Measurements from ENCODE around the gene NGFR.

NGFR gene

DNA sequence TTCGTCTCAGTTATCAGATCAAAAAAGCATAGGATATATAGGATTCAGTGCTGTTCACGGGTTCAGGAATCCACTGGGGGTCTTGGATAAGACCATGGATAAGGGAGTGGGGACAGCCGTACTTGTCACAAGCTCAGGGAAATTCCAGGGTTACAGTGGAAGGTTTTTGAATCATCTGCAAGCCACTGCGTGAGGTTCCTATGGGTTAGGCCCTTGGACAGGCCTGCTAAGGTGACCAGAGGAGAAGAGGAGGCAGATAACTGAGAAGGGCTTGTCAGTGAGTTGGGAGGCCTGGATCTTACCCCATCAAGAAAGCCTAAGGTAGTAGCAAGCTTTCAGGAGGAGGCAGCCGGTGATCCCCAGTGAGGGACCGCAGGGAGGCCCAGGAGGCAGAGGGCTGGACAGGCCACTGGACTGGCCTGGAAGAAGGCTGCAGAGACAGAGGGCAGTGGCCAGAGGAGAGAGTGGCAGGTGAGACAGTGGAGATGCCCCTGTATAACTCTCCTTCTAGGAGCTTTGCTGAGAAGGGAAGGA, 27.3 kb downstream of the NGFR start:
- Mint-ChIP-seq H3K9me3 (no peaks in the 10 kb centered on the region), H3K4me3 (no peak overlapping the region), H3K4me1 (ENCODE audit: low read depth) (no peaks in the 10 kb centered on the region), H3K36me3 (ENCODE audit: low read depth) (no peaks in the 10 kb centered on the region), H3K27ac (no peak overlapping the region), H3K27me3 (ENCODE audit: low read depth) (peaks cover 2% of the 10 kb centered on the region)
- no peak for DNase-seq (ENCODE audit: low spot score)

- Mint-ChIP-seq H3K27ac (no peak overlapping the region), H3K36me3 (ENCODE audit: low read depth) (no peaks in the 10 kb centered on the region), H3K27me3 (ENCODE audit: low read depth) (peaks cover 5% of the 10 kb centered on the region), H3K4me3 (no peak overlapping the region), H3K4me1 (ENCODE audit: low read depth) (no peaks in the 10 kb centered on the region), H3K9me3 (no peaks in the 10 kb centered on the region)
- no peak for DNase-seq (ENCODE audit: low spot score)
These were observed 28.1 kb downstream of the NGFR start for GRCh38 chr17:49523196-49523595.

DNA sequence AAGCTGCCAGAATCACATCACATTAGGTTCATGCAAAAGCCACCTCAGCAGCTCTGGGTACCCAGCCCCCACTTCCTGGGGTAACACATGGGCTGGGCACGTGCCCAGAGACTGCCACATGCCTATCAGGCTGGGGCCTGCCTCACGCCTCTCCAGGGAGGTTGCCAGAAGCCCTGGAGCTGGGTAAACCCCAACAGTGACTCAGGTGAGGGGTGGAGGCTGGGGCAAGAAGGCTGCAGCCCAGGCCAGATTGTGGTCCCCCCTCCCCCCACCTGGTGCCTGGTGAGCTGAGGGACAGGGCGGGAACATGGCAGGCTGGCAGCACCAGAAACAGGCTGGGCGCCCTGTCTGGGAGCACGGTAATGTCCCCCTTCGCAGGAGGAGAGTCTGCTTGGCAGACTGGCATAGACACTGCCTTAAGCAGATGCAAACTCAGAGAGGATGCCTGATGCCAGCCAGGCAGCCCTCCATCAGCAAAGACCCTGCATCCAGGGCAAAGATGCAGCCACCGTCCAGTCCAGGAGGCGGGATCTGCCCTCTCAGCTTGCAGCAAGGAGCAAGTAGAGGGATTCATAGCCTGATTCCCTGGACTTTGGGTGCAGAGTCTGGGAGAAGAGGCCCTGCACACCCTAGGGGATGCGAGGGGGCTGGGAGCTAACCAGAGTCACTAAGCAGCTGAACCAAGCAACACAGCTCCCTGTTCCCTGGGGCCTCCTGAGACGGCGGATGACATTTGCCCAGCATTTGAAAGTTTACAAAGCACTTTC, 28.8 kb downstream of the NGFR start:
- no peak overlapping the region for H3K4me3 Mint-ChIP-seq
- H3K9me3 Mint-ChIP-seq: no peaks in the 10 kb centered on the region
- no peak for DNase-seq (ENCODE audit: low spot score)
- no peak overlapping the region for H3K27ac Mint-ChIP-seq
- H3K27me3 Mint-ChIP-seq (ENCODE audit: low read depth): peaks cover 5% of the 10 kb centered on the region
- no peaks in the 10 kb centered on the region for H3K4me1 Mint-ChIP-seq (ENCODE audit: low read depth)
- no peaks in the 10 kb centered on the region for H3K36me3 Mint-ChIP-seq (ENCODE audit: low read depth)

DNA sequence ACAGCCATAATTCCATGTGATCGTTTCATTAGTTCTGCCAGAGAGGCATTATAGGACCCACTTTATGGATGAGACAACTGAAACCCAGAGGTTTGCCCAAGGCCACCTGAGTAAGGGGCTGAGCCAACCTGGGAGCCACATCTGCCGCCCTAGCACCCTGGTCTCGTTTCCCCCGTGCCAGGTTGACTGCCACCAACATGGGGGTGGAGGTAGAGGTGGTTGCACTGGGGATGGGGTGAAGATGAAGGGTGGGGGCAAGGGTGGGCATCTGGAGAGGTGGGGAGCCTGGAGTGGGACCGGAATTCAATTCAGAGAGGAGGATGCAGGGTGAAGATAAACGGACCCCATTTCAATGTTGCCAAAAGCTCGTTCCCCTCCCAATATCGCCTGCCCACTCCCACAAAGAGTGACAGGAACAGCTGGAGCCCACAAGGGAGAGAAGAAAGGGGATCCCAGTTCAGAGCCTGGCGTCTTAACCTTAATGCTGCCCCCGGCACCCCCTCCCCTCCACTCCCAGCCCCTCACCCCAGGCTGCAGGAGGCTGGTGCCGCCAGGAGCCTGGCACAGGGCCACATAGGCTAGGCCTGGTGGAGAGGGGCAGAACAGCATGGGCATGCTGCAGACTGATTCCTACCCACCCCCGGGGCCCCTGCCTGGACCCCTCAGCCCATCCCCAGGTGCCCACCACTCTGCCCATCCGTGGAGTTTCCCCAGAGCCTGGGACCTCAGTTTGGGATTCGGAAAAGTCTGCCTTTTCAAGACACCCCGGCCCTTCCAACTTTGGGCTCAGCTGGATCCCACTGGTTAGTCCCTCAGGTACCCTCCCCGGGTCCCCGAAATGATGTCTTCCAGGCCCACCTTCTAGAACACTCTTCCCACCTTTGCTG, 29.6 kb downstream of the NGFR start:
- Mint-ChIP-seq H3K9me3 (no peaks in the 10 kb centered on the region), H3K4me3 (no peak overlapping the region), H3K4me1 (ENCODE audit: low read depth) (no peaks in the 10 kb centered on the region), H3K27ac (no peak overlapping the region), H3K36me3 (ENCODE audit: low read depth) (no peaks in the 10 kb centered on the region), H3K27me3 (ENCODE audit: low read depth) (peaks cover 5% of the 10 kb centered on the region)
- no peak for DNase-seq (ENCODE audit: low spot score)

GRCh38 chr17:49525831-49526741, 31.0 kb downstream of the NGFR start:
- no peak overlapping the region for H3K4me3 Mint-ChIP-seq
- peaks cover 10% of the 10 kb centered on the region for H3K27me3 Mint-ChIP-seq (ENCODE audit: low read depth)
- H3K4me1 Mint-ChIP-seq (ENCODE audit: low read depth): no peaks in the 10 kb centered on the region
- no peak overlapping the region for H3K27ac Mint-ChIP-seq
- H3K36me3 Mint-ChIP-seq (ENCODE audit: low read depth): no peaks in the 10 kb centered on the region
- no peaks in the 10 kb centered on the region for H3K9me3 Mint-ChIP-seq
- no peak for DNase-seq (ENCODE audit: low spot score)

- Mint-ChIP-seq H3K36me3 (ENCODE audit: low read depth) (no peaks in the 10 kb centered on the region), H3K27me3 (ENCODE audit: low read depth) (peaks cover 12% of the 10 kb centered on the region), H3K27ac (no peak overlapping the region), H3K4me3 (no peak overlapping the region), H3K9me3 (no peaks in the 10 kb centered on the region), H3K4me1 (ENCODE audit: low read depth) (no peaks in the 10 kb centered on the region)
- DNase-seq (ENCODE audit: low spot score): no peak
These were observed 33.0 kb downstream of the NGFR start for GRCh38 chr17:49527927-49528651.

DNA sequence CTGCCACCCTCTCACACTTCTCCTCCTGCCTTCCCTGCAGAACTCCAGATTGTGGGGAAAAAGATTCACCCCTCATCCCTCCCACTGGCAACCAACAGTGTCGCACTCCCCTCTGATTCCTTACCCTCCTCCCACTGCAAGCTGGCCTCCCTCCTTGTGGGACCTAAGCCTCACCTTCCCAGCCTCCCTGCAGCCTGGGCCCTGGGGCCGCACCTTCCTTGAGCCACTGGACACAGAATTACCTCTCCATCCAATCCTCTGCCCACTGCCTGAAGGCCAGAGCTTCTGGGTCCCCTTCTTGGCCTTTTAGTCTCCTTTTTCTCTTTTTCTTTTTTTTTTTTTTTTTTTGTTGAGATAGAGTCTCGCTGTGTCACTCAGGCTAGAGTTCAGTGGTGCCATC, 33.9 kb downstream of the NGFR start:
- no peaks in the 10 kb centered on the region for H3K9me3 Mint-ChIP-seq
- H3K27ac Mint-ChIP-seq: no peak overlapping the region
- H3K36me3 Mint-ChIP-seq (ENCODE audit: low read depth): no peaks in the 10 kb centered on the region
- no peak overlapping the region for H3K4me3 Mint-ChIP-seq
- DNase-seq (ENCODE audit: low spot score): no peak
- peaks cover 12% of the 10 kb centered on the region for H3K27me3 Mint-ChIP-seq (ENCODE audit: low read depth)
- no peaks in the 10 kb centered on the region for H3K4me1 Mint-ChIP-seq (ENCODE audit: low read depth)

GRCh38 chr17:49530118-49530517, 35.0 kb downstream of the NGFR start:
- peaks cover 12% of the 10 kb centered on the region for H3K27me3 Mint-ChIP-seq (ENCODE audit: low read depth)
- H3K36me3 Mint-ChIP-seq (ENCODE audit: low read depth): no peaks in the 10 kb centered on the region
- H3K4me3 Mint-ChIP-seq: no peak overlapping the region
- no peak overlapping the region for H3K27ac Mint-ChIP-seq
- H3K4me1 Mint-ChIP-seq (ENCODE audit: low read depth): no peaks in the 10 kb centered on the region
- no peaks in the 10 kb centered on the region for H3K9me3 Mint-ChIP-seq
- no peak for DNase-seq (ENCODE audit: low spot score)

GRCh38 chr17:49543860-49544259, 48.8 kb downstream of the NGFR start:
- no peak overlapping the region for H3K27ac Mint-ChIP-seq
- H3K36me3 Mint-ChIP-seq (ENCODE audit: low read depth): no peaks in the 10 kb centered on the region
- H3K4me3 Mint-ChIP-seq: no peak overlapping the region
- H3K4me1 Mint-ChIP-seq (ENCODE audit: low read depth): no peaks in the 10 kb centered on the region
- H3K9me3 Mint-ChIP-seq: peaks cover 4% of the 10 kb centered on the region
- peaks cover 7% of the 10 kb centered on the region for H3K27me3 Mint-ChIP-seq (ENCODE audit: low read depth)
- no peak for DNase-seq (ENCODE audit: low spot score)

DNA sequence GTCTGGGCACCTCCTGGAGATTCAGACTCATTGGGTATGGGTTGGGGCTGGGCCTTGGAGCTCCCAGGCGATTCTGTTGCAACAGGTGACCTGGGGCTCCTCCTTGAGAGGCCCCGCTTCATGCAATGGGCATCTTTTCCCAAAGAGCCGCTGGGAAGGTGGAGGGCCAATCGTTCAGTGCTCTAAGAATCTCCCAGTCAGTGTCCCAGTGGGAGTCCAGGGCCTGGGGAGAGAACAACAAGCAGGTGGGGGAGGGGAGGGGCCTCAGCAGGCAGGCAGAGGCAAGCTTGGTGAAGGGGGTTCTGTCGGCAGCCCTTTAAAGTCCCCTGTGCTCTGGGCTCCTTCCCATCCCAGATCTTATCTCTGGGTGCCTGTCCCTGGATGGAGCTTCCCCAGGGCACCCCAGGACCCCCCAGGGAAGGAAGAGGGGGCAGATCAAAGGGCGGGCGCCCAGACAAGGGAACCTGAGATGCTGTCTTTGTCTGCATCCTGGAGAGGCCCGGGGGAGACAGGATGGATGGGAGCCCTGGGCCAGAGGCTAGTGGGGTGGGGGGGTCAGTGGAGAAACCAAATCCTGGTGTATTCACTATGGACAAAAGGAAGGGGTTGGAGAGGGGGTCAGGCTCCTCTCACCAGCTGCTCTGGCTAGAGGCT, 50.0 kb downstream of the NGFR start:
- Mint-ChIP-seq H3K36me3 (ENCODE audit: low read depth) (no peaks in the 10 kb centered on the region), H3K4me3 (no peak overlapping the region), H3K27ac (no peak overlapping the region), H3K4me1 (ENCODE audit: low read depth) (no peaks in the 10 kb centered on the region), H3K27me3 (ENCODE audit: low read depth) (peaks cover 7% of the 10 kb centered on the region), H3K9me3 (peaks cover 4% of the 10 kb centered on the region)
- no peak for DNase-seq (ENCODE audit: low spot score)

GRCh38 chr17:49545806-49546545, 50.9 kb downstream of the NGFR start:
- Mint-ChIP-seq H3K27ac (no peak overlapping the region), H3K4me1 (ENCODE audit: low read depth) (no peaks in the 10 kb centered on the region), H3K36me3 (ENCODE audit: low read depth) (no peaks in the 10 kb centered on the region), H3K4me3 (no peak overlapping the region), H3K9me3 (peaks cover 4% of the 10 kb centered on the region), H3K27me3 (ENCODE audit: low read depth) (peaks cover 7% of the 10 kb centered on the region)
- DNase-seq (ENCODE audit: low spot score): no peak

Data from T-helper 2 cell treated with Interferon-gamma antibody and Interleukin-4, amounts not matched to agents 5 μg/mL and 100 μg/mL, for 36 hours (primary cell).